GM21717 (cell line): ENCODE measurements around the gene KCND3.

ENCODE experiments used
- ATAC-seq: cut with Tn5 transposase; IDR thresholded peaks from one replicate; pipeline ENCODE4 v1.9.1; 2021; ENCODE audit warnings: mild to moderate bottlenecking, moderate library complexity; ENCODE audit not compliant: unreplicated experiment

Gene KCND3

DNA sequence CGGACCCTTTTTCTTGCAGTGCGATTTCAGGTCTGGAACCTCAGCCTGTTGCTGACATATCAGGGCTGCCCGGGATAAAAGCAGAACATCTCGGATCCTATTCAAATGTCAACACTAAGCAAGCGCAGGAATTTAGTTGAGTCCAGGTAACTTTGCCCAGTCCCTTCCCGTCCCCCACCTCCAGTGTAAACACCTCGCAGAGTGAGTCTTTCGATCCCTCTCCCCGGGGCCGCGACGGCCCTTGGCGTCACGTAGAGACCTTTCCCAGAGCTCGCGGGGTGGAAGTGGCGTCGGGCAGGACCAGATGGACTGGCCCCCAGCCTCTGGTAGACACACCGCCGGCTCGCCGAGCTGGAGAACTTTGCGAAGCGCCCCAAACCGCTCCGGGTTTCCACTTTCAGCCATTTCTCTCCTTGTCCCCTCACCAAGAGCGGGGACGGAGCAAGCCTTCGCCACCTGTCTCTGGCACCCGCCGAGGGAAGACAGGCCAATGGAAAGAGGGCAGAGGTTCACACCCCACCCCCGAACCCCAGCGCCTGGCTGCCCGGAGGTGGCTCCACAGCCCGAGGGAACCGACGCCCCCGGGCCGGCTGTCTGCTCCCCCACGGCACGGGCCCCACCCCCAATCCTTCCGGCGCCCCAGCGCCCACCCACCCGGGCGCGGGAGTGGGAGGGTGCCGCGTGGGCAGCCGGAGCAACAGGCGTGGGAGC is 570 bp downstream of the KCND3 start:
- ATAC-seq = no peak

DNA sequence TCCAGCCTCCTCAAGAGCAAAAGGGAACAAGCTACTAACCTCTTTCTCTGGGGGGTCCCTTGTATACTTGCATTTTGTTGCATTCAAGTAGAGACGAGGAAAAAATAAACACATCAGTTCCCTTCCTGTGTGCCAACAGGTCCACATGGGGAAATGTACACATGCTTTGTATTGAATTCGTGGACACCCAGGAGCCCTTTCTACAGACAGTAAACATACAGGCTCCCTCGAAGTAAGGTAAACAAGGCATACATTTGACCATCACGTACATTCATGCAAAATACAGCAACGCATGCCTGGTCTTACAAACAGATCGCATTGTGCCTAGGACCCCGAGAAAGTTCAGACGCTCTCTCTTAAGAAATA is 1.1 kb downstream of the KCND3 start:
- ATAC-seq = no peak

DNA sequence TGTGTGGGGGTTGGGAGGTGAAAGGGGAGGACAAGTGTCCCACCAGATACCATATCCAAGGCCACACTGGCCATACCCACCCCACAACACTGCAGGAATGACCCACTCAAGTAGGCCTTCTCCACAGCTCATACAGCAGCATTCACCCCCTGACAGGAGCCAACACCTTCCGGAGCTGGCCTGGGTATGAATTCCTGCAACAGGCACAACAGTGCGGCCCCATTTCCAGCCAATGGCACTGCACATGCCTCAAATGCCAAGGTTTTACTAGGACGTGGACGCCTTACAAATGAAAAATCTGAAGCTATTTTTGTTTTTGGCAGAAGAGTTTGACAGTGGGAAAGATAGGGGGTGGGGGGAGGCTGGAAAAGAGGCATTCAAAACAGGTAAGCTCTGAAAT is 2.0 kb downstream of the KCND3 start:
- no peak for ATAC-seq

DNA sequence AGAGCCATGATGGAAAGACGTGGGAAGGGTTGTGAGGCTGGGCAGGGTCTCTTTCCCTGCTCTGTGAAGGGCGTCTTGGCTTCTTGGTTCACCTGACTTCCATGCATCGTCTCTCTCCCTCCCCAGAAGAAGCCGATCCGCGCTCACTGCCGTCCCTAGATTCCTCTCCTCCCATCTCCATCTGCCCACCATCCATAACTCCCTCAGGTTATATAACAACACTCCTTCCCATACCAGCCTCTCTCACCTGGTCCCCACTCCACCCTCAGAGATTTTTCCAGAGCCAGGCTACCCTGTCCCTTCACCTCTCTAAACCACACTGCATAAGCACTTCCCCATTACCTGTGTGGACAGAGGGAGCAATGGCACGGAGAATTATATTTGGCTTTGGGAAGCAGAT is 6.0 kb downstream of the KCND3 start:
- no peak for ATAC-seq

DNA sequence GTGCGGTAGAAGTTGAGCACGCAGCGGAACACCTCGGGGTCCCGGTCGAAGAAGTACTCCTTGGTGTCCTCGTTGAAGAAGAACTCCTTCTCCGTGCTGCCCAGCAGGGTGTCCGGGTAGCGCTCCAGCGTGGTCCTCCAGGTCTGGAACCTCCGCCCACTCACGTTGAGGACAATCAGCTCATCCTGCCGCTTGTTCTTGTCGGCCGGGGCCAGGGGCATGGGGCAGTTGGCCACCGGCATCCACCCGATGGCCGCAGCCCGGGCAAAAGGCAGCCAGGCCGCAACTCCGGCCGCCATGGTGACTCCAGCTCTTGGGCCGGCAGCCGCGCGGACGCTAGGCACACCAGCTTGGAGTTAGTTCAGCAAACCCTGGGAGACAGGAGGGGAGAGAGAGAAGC is 7.0 kb downstream of the KCND3 start:
- ATAC-seq = no peak

DNA sequence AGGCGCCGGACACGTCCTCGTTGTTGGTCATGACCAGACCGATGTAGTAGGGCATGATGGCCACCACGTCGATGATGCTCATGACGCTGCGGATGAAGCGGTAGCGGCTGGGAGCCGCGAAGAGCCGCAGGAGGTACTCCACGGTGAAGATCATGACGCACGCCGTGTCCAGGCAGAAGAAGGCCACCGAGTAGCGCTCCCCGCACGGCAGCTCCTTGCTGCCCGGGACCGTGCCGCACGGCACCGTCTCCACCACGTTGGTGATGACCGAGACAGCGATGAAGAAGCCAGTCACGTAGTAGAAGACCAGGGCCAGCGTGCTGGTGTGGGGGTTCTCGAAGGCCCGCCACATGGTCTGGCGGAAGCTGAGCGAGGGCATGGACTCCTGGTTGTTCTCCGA is 7.6 kb downstream of the KCND3 start:
- no peak for ATAC-seq

DNA sequence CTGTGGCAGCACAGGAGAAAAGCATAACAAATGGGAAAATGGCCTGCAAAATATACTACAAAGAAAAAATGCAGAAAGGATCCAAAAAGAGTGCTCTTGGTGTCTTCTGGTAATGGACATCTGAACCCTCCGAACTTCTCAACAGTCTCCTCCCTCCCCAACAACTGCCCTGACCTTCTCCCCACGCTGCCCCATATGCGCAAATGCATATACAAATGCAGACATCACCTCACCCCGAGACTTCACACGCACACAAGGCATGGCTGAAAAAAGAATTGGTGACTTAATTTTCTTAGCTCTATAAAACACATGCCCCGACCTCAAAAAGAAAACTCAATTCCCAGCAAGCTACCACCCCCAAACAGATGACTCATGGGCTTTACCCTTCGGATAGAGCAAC is 8.4 kb downstream of the KCND3 start:
- no peak for ATAC-seq

DNA sequence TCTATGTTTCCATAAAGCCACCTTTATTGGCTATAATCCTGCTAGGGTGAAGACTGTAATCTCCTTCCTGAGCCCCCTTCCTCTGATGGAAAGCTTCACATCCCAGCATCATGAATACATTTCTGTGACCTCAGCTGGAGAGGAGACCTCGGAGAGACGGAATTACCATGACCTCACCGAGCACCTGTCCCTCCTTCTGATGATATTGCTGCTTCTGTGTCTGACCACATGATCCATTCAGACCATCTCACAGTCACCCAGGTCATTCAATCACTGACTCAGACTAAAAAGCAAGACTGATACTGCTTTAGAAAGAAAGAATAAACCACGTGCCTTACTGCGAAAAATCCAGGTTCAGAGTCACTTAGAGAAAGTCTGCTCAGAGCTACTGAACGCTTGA is 8.8 kb downstream of the KCND3 start:
- ATAC-seq = no peak

DNA sequence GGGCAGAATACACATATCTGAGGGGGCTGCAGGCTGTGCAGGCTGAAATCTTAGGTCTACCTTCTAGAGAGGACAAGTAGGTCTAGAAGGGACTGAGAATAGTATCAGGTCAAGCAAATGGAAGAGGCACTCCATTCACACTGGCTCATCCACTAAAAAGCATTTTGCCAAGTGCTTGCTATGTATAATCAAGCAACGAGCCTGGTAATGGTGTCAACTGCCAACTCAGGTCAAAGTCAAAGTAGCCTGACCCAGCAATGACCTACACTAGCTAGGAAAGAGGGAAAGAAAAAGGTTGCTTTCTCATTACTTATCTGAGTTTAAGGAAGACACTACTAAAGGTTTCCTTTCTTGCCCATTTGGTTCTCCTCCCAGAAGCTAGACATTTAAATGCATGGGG is 10.8 kb downstream of the KCND3 start:
- ATAC-seq = no peak

DNA sequence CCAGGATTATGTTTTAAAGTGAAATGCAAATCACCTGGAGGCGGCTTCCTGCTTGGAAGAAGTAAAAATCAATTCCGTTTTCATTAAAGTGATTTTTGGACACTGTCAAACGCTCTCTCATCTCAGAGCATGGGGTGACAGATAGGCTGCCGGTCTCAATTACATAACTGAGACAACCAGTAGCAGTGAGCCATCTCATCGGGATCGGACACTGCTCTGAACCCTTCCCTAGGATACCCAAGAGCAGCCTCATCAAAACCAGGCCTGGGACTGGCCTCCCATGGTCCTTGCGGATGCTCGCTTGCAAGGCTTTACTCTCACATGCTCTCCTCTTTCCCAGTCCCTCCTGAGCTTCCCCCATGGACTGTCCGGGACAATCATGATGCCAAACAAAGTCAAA is 12.1 kb downstream of the KCND3 start:
- no peak for ATAC-seq

DNA sequence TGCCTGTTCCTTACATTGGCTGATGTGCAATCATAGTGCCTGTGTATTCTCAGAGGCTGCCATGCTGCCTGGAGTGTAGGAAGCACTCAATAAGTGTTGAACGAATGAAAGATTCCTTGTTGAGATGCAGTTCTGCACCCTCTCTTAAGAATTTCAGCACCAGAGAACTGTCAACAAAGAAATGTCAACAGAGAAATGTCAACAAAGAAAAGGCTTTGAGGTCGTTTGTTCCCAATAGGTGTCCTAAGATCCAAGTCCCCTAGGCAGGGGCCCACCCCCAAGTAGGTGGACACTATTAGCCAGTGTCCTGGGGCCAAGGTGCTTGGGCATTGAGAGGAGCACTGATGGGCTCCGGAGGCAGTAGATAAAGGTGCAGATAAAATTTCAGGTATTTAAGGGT is 12.6 kb downstream of the KCND3 start:
- ATAC-seq = no peak

DNA sequence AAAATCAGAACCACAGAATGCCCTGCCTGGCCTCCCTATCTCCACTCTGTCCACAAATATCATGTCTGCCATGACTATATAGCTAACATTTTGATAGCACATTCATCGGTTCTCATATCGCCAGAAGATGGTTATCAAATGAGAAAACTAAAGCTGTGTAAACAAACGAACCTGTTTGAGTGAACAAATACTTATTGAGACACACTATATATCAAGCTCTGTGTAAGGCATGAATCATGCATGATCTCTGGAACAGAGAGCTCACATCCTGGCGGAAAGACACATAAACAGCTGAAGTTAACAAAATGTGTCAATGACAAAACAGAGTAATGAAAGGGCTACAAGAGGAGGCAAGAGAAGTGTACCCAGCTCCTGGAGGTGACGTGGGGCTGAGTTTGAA is 13.1 kb downstream of the KCND3 start:
- no peak for ATAC-seq

DNA sequence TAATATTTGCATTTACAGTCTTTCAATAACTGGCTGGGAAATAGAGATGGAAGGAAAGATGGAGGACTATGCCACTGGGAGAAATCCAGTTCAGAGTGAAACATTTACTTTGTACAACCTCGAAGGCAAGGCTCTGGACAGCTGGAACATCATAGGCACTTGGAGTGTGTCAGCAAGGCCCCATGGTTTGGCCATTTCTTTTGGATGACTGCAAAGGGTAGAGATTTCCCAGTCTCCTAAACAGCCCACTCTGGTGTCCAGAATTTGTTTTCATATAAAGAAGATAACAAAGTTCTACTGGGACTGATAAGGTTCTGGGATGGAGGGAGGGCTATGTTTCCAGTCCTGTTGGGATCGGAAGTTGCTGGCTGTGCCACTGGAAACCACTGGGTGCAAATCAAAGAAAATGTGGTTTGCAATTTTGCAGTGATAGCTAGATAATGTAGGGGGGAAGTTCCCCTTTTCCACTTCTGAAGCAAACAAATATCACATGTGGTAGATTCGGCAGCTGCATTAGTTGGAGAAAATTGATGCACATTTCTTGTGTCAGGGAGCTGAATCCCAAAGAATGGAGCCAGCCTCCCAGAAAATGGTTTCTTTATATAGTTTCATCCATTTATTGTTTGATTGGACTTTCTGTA is 16.2 kb downstream of the KCND3 start:
- ATAC-seq = no peak

DNA sequence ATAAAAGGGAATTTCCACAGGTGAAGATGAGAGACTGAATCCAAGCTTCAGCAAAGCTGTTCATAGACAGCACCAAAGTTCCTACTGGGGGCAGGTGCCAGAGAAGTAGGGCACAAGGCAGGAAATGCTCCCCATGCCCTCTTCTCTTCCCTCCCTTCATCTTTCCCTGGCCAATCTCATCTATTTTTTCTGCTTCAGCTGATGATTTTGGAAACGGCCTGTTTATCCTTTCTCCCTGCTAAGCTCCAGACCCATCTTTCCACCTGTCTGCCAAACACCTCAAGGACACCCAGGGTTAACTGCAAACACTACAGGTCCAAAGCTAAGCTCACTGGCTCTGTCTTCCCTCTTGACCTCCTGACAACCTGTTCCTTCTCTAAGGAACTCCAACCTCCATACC is 18.1 kb downstream of the KCND3 start:
- ATAC-seq = no peak

DNA sequence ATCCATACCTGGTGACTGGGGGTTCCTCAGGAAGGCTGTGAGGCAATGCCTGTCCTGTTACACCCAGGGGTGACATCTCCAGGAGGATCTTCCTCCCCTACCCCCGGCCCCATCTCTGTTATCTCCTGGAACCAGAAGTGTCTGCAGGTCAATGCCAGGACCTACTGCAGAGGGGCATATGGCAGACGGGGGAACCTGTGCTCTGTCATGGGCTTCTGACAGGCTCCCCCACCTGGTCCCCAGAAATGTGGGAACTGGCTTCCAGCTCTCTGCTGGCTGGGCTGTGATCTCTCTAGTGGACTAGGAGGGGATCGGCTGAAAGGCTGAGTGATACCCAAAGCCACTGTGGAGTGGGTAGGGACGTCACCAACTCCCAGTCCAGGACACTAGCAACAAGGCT is 21.0 kb downstream of the KCND3 start:
- no peak for ATAC-seq

DNA sequence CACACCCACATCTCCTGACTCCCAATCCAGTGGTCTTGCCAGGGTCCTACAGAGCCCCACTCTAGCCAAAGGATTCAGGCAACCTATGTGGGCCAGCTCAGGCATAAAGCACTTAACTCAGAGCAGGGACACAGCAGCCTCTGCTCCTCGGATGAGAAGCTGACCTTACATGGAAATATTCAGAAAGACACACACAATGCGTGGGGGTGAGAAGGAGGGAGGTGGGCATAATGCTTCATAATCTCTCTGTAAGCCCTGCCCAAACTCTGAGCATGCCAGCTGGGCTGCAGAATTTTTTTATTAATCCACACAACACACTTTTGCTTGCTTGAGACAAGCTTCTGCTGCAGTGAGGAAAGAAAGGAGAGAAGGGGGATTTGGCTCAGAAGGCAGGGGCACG is 21.6 kb downstream of the KCND3 start:
- ATAC-seq = no peak

DNA sequence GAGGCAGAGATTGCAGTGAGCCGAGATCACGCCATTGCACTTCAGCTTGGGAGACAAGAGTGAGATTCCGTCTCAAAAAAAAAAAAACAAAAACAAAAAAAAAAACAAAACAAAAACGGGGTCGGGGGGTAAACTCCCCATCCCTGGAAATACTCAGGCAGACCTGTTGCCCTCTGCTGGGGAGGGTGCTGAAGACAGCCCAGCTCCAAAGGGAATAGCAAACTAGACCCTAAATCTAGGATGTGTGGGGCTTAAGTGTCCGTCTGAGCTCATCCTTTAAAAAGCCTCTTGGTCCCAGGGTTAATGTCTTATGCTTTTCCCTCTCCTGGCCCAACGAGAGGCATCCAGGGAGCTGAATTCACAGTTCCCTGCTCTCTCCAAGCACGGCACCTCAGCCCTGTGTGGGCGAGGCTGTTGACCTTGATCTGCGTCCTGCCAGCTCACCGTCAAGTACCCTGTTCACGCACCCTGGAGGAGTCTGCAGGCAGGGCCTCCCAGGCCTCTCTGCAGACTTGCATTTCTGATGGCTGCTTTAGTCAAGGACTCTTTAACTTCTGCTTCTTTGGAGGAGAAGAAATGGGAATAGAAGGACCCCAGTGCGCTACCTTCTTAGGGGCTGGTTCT is 22.3 kb downstream of the KCND3 start:
- no peak for ATAC-seq

DNA sequence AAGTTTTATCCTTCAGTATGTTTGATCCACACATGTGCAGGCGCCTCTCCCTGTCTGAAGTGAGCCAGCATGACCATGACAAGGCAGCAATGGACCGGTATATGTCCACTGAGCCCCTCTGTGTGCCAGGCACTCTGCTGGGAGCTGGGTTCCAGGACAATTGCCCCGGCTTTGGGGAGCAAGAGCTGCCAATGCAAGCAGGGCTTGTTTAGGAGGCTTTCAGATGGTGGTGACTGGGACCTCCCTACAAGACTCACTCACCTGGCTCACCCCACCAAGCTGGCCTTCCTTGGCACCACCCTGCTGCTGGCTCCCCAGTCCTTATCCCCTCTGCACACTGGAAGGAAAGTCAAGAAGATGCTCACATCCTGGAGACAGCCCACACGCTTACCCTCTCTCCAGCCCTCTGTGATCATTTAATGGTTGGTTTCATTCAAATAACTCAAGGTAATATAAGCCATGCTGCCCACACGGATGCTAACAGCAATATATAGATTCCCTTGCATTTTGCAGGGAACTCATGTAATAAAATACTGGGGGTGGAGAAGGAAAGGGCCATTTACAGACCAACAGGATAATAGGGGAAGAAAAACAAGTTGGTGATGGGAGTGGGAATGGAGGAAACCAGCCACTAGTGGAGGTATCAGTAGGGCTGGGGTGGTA is 23.6 kb downstream of the KCND3 start:
- no peak for ATAC-seq

DNA sequence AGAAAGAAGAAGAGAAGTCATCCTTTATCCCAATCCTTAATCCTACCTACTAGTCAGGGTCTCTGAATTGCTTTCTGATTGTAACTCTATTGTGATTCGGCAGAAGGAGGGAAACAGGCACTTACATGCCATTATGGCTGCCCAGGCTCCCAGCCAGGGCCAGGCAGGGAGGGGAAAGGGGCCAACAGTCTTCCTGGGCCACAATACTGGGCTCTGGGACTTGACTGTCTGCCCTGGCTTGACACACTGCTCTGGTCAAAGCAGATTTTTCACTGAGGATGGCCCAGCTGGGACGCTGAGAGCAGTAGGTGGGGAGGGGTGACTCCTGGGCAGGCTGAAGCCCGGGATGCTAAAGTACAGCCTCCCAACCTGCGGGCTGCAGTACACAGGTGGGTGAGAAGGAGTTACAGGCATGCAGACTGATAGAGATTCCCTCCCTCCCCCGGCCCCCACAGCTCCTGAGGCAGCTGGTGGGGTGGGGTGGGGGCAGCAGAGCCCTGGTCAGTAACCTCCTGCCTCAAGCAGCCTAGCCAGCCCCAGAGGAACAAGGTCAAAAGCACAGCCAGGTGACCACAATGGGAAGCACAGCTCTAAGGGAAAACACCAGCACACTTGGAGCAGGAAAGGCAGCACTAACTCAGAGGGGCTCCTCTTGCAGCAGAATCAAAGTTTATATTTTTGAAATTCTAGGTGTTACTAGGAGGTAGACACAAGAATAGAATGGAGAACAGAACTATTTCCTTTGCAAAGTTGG is 25.3 kb downstream of the KCND3 start:
- ATAC-seq = no peak

DNA sequence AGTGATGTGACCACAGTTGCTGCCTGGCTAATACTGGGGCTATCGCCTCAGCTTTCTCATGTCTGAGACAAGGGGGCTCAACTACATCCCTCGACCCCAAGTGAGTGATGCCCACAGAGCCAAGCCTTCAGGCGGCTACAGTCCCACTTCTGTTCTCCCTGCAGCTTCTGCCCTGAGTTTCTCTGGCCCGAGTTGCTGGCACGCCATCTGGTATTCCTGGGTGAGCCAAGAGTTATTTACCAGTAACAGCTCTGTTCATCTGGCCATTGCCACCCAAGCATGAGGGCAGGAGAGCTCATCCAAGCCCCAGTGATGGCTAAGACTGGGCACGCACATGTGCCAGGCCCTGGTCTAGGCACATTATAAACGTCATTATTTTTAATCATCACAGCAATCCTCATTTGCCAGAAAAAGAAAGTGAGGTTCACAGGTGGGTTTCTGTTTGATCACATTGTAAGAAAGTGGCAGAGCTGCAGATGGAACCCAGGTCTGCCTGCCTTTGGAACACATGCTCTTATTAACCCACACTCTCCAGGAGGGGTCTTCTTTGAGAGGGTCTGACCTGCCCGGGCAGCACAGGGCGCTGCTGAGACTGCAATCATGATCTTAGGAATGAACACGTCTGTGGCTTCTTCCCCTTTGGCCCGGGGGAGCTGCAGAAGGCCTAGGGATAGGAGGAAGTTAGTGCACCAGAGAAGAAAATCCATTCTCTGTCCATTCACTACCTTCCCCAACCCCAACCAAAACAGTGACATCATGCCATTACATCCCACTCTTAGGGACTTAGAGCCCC is 27.5 kb downstream of the KCND3 start:
- ATAC-seq = no peak

DNA sequence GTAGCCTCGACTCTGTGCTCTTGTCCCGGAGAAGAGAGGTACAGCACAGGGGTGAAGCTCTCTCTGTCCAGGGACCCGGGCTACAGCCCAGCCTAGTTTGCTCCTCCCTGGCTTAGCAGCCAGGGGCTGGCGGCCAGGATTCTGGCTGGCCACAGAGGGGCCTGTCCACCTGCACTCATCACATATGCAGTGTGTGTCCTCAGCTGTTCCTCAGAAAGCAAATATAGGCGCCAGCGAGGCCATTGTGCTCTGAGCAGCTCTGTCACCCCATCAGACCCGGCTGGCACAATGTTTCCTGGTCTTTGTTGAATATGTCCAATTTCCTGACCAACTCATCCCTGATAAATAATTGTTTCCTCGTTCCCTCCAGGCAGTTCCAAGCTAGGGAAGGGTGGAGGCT is 28.5 kb downstream of the KCND3 start:
- ATAC-seq = no peak
